GM10847 (cell line): ENCODE results near the gene PNPLA6.

Experiments used
- POLR2A ChIP-seq: IDR thresholded peaks from 2 replicates; pipeline ENCODE4 v1.6.1; 2011; ENCODE audit not compliant: insufficient read length; ENCODE audit errors: extremely low read depth

The PNPLA6 gene

GRCh38 chr19:7554565-7554964, 19.0 kb downstream of the PNPLA6 start:
- no peak for TF ChIP-seq POLR2A

- no peak for TF ChIP-seq POLR2A
These were observed 19.7 kb downstream of the PNPLA6 start for GRCh38 chr19:7554990-7555864.

DNA sequence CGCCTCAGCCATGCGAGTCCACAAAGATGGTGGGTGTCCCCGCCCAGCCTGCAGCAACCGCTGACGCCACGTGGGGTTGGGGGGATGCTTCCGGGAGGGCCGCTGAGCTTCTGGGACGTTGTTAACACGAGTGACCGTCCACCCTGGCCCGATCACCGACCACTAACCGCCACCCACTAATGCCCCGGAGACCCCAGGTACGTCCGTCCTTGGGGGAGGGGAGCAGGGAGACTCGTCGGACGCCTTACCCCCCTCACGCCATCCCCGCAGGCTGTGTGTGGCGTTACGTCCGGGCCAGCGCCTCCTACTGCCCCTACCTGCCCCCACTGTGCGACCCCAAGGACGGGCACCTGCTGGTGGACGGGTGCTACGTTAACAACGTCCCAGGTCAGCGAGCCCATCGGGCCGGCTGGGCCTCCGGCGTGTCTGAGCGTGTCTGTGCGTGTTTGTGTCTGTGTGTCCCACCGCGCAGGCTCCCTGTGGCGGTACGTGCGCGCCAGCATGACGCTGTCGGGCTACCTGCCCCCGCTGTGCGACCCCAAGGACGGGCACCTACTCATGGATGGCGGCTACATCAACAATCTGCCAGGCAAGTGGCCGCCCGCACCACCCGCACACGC, 21.3 kb downstream of the PNPLA6 start:
- TF ChIP-seq POLR2A: no peak

DNA sequence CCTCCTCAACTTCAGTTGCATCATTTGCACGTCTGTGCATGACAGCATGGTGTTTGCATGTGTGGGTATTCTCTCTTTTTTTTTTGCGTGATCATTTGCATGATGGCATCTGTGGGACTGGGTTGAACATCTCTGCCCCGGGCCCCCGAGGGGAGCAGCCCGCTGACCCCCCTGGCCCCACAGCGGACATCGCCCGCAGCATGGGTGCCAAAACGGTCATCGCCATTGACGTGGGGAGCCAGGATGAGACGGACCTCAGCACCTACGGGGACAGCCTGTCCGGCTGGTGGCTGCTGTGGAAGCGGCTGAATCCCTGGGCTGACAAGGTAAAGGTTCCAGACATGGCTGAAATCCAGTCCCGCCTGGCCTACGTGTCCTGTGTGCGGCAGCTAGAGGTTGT, 23.1 kb downstream of the PNPLA6 start:
- no peak for TF ChIP-seq POLR2A

GRCh38 chr19:7559102-7559501, 23.6 kb downstream of the PNPLA6 start:
- no peak for TF ChIP-seq POLR2A

GRCh38 chr19:7560255-7560654, 24.7 kb downstream of the PNPLA6 start:
- TF ChIP-seq POLR2A: no peak

DNA sequence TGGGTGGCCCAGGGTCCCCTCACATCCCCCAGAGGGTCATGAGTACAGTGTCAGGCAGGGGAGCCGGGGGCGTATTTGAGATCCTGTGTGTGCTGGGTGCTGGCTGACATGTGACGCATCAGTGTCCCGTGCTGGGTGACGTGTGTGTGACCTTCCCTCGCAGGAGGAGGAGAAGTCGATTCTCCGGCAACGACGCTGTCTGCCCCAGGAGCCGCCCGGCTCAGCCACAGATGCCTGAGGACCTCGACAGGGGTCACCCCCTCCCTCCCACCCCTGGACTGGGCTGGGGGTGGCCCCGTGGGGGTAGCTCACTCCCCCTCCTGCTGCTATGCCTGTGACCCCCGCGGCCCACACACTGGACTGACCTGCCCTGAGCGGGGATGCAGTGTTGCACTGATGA, 25.8 kb downstream of the PNPLA6 start:
- no peak for TF ChIP-seq POLR2A

- TF ChIP-seq POLR2A: no peak
These were observed 27.3 kb downstream of the PNPLA6 start for GRCh38 chr19:7562646-7563393.

GRCh38 chr19:7564866-7565265, 29.3 kb downstream of the PNPLA6 start:
- TF ChIP-seq POLR2A: no peak

DNA sequence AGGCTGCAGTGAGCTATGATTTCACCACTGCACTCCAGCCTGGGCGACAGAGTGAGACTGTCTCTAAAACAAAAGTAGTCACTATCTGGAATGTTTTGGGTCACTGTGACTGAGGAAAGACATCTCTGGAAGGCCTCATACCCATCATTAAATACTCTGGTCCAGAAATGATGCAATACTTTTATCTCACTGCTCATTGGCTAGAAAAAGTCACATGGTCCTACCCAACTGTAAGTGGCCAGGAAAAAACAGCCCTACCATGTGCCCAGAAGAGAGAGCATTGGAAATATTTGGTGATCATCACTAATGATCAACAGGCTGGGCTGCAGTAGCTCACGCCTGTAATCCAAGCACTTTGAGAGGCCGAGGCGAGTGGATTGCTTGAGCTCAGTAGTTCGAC, 29.8 kb downstream of the PNPLA6 start:
- TF ChIP-seq POLR2A: no peak

- TF ChIP-seq POLR2A: no peak
These were observed 35.2 kb downstream of the PNPLA6 start for GRCh38 chr19:7570761-7571160.

DNA sequence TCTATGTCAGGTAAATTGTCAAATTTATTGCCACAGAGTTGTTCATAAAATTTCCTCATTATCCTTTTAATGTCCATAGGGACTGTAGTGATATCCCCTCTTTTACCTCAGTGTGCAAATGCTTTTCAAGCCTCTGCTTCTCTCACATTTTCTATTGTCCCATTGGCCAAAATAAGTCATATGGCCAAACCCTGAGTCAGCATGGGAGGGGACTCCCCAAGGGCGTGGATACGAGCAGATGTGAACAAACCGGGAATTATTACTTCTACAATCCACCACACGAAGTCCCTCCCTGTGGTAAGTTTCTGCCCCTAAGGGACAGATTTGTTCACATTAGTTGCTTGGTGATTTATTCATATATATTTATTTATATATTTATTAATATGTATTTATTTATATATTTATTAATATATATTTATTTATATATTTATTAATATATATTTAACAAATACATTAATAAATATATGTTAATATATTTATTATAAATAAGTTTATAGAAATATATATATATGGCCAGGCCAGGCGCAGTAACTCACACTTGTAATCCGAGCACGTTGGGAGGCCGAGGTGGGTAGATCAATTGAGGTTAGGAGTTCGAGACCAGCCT, 40.0 kb downstream of the PNPLA6 start:
- TF ChIP-seq POLR2A: no peak

- TF ChIP-seq POLR2A: no peak
These were observed 42.6 kb downstream of the PNPLA6 start for GRCh38 chr19:7578127-7578526.

- no peak for TF ChIP-seq POLR2A
These were observed 43.7 kb downstream of the PNPLA6 start for GRCh38 chr19:7579182-7579581.

GRCh38 chr19:7582446-7582845, 46.9 kb downstream of the PNPLA6 start:
- TF ChIP-seq POLR2A: no peak

DNA sequence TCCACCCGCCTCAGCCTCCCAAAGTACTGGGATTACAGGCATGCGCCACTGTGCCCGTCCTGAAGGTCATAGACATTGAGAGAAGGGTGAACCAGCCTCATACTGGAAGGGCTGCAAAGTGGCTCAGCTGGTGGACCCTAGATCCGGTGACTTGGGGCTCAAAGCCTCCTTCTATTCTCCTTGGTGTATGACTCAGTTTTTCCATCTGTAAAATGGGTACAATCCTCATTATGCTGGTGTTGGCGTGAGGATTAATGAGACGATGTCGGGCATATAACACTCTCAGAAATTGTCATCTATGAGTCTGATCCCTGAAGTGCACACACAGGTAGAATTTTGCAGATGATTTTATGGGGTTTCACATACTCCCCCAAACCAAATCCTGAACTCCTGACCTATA, 54.3 kb downstream of the PNPLA6 start:
- TF ChIP-seq POLR2A: no peak

GRCh38 chr19:7590256-7590655, 54.7 kb downstream of the PNPLA6 start:
- TF ChIP-seq POLR2A: no peak
